MM.1S (cell line): ENCODE measurements around the gene CRIP3.

Source experiments
- DNase-seq: peaks from one replicate; pipeline ENCODE4 v3.0.0-alpha.2; 2015
- H2AFZ ChIP-seq: fragments of 300-600 bp; sonication (generic); 2 replicates; pipeline ENCODE4 v1.6.0; 2016; ENCODE audit warnings: antibody characterized with exemption, low read length
- H3F3A ChIP-seq: fragments of 300-600 bp; sonication (generic); 2 replicates; pipeline ENCODE4 v1.6.1; 2016; ENCODE audit warnings: mild to moderate bottlenecking, antibody characterized with exemption, low read length, moderate library complexity, mixed read lengths; ENCODE audit not compliant: insufficient read depth
- H3K27ac ChIP-seq: fragments of 300-600 bp; sonication (generic); 2 replicates; pipeline ENCODE4 v1.5.1; 2016; ENCODE audit warnings: mild to moderate bottlenecking, low read length
- H3K27me3 ChIP-seq: fragments of 300-600 bp; sonication (generic); replicated peaks from 2 replicates; pipeline ENCODE4 v1.6.0; 2016; ENCODE audit warnings: low read length; ENCODE audit not compliant: insufficient read depth
- H3K36me3 ChIP-seq: fragments of 300-600 bp; sonication (generic); replicated peaks from 2 replicates; pipeline ENCODE4 v1.6.1; 2016; ENCODE audit warnings: mild to moderate bottlenecking, low read length, mixed read lengths; ENCODE audit not compliant: insufficient read depth
- H3K4me1 ChIP-seq: fragments of 300-600 bp; sonication (generic); 2 replicates; pipeline ENCODE4 v1.6.1; 2016; ENCODE audit warnings: low read length, mixed read lengths
- H3K4me2 ChIP-seq: fragments of 300-600 bp; sonication (generic); 2 replicates; pipeline ENCODE4 v1.6.0; 2016; ENCODE audit warnings: low read depth, low read length
- H3K4me3 ChIP-seq: fragments of 300-600 bp; sonication (generic); 2 replicates; pipeline ENCODE4 v1.5.1; 2016; ENCODE audit warnings: low read length, mixed read lengths
- H3K79me2 ChIP-seq: fragments of 300-600 bp; sonication (generic); 2 replicates; pipeline ENCODE4 v1.6.1; 2016; ENCODE audit warnings: mixed run types, low read length, mixed read lengths
- H3K9ac ChIP-seq: fragments of 300-600 bp; sonication (generic); 2 replicates; pipeline ENCODE4 v1.6.1; 2016; ENCODE audit warnings: low read length, mixed read lengths
- H3K9me2 ChIP-seq: fragments of 300-600 bp; sonication (generic); replicated peaks from 2 replicates; pipeline ENCODE4 v1.6.1; 2016; ENCODE audit warnings: mild to moderate bottlenecking, low read length, mixed read lengths; ENCODE audit not compliant: insufficient read depth
- H3K9me3 ChIP-seq: fragments of 300-600 bp; sonication (generic); replicated peaks from 2 replicates; pipeline ENCODE4 v1.6.1; 2016; ENCODE audit warnings: mild to moderate bottlenecking, low read length, mixed read lengths; ENCODE audit not compliant: insufficient read depth
- H4K20me1 ChIP-seq: fragments of 300-600 bp; sonication (generic); 2 replicates; pipeline ENCODE4 v1.6.1; 2016; ENCODE audit warnings: mild to moderate bottlenecking, low read length, moderate library complexity, mixed read lengths; ENCODE audit not compliant: insufficient read depth
- EZH2 ChIP-seq: fragments of 300-600 bp; sonication (generic); optimal IDR thresholded peaks from 2 replicates; pipeline ENCODE3; 2017; ENCODE audit warnings: low read depth, mild to moderate bottlenecking, antibody characterized with exemption, low read length, mixed read lengths
- EZH2phosphoT487 ChIP-seq: fragments of 300-600 bp; sonication (generic); IDR thresholded peaks from 2 replicates; pipeline ENCODE4 v1.6.1; 2018; ENCODE audit warnings: antibody characterized with exemption, low read length
- TF ChIP-seq, protein P1 (sequence below): fragments of 300-600 bp; sonication (generic); IDR thresholded peaks from 2 replicates; pipeline ENCODE4 v1.5.1; 2016; ENCODE audit warnings: antibody characterized with exemption, low read length, mixed read lengths

CRIP3 gene

GRCh38 chr6:43262000-43262779, 46.4 kb downstream of the CRIP3 start:
- TF ChIP-seq, protein P1, sequence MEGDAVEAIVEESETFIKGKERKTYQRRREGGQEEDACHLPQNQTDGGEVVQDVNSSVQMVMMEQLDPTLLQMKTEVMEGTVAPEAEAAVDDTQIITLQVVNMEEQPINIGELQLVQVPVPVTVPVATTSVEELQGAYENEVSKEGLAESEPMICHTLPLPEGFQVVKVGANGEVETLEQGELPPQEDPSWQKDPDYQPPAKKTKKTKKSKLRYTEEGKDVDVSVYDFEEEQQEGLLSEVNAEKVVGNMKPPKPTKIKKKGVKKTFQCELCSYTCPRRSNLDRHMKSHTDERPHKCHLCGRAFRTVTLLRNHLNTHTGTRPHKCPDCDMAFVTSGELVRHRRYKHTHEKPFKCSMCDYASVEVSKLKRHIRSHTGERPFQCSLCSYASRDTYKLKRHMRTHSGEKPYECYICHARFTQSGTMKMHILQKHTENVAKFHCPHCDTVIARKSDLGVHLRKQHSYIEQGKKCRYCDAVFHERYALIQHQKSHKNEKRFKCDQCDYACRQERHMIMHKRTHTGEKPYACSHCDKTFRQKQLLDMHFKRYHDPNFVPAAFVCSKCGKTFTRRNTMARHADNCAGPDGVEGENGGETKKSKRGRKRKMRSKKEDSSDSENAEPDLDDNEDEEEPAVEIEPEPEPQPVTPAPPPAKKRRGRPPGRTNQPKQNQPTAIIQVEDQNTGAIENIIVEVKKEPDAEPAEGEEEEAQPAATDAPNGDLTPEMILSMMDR = no peak
- no peak for TF ChIP-seq EZH2
- TF ChIP-seq EZH2phosphoT487 = no peak
- Histone ChIP-seq H3K9me3 (no peaks in the 10 kb centered on the region), H3K4me1 (peaks cover 11% of the 10 kb centered on the region), H3K79me2 (no peaks in the 10 kb centered on the region), H3K4me2 (no peak overlapping the region), H3K27me3 (no peaks in the 10 kb centered on the region), H3K9me2 (no peaks in the 10 kb centered on the region), H3K36me3 (no peaks in the 10 kb centered on the region), H3K9ac (no peak overlapping the region), H3F3A (no peaks in the 10 kb centered on the region), H3K27ac (no peak overlapping the region), H4K20me1 (no peaks in the 10 kb centered on the region), H3K4me3 (no peak overlapping the region), H2AFZ (no peak overlapping the region)
- no peak for DNase-seq

DNA sequence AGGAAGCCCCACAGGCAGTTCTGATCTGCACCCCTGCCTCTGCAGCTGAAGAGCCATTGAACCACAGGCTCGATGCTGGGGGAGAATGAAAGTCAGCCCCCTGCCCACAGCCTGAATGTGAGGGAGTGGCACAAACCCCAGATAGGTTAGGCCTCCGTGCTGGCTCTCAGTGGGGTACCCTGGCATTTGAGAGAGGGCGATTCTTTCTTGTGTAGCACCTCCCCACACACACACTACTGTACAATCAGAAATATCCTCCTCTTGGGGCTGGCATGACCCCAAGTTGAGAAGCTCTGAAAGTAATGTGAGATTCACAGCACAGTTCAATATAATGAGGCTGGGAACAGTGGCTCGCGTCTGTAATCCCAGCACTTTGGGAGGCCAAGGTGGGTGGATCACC, 47.4 kb downstream of the CRIP3 start:
- TF ChIP-seq EZH2 (no peak), EZH2phosphoT487 (no peak)
- TF ChIP-seq, protein P1 = no peak
- H2AFZ ChIP-seq = no peak overlapping the region
- no peaks in the 10 kb centered on the region for H3K27me3 ChIP-seq
- H4K20me1 ChIP-seq = no peaks in the 10 kb centered on the region
- H3K4me2 ChIP-seq = no peak overlapping the region
- no peaks in the 10 kb centered on the region for H3K79me2 ChIP-seq
- no peak overlapping the region for H3K27ac ChIP-seq
- peaks cover 13% of the 10 kb centered on the region for H3K4me1 ChIP-seq
- no peaks in the 10 kb centered on the region for H3F3A ChIP-seq
- no peak for DNase-seq
- no peak overlapping the region for H3K9ac ChIP-seq
- no peak overlapping the region for H3K4me3 ChIP-seq
- no peaks in the 10 kb centered on the region for H3K9me3 ChIP-seq
- no peaks in the 10 kb centered on the region for H3K9me2 ChIP-seq
- no peaks in the 10 kb centered on the region for H3K36me3 ChIP-seq

GRCh38 chr6:43260791-43261190, 47.8 kb downstream of the CRIP3 start:
- no peak for TF ChIP-seq EZH2
- TF ChIP-seq, protein P1 = no peak
- TF ChIP-seq EZH2phosphoT487 = no peak
- no peak overlapping the region for H3K4me2 ChIP-seq
- no peaks in the 10 kb centered on the region for H4K20me1 ChIP-seq
- no peaks in the 10 kb centered on the region for H3K9me2 ChIP-seq
- no peaks in the 10 kb centered on the region for H3K36me3 ChIP-seq
- H3F3A ChIP-seq = no peaks in the 10 kb centered on the region
- H3K27ac ChIP-seq = no peak overlapping the region
- no peak overlapping the region for H2AFZ ChIP-seq
- no peaks in the 10 kb centered on the region for H3K79me2 ChIP-seq
- no peak for DNase-seq
- no peak overlapping the region for H3K4me3 ChIP-seq
- no peak overlapping the region for H3K9ac ChIP-seq
- peaks cover 13% of the 10 kb centered on the region for H3K4me1 ChIP-seq
- H3K27me3 ChIP-seq = no peaks in the 10 kb centered on the region
- no peaks in the 10 kb centered on the region for H3K9me3 ChIP-seq
